Mammary epithelial cell (primary cell): ENCODE data around the gene DLD.

Experiments used
- CTCF ChIP-seq, 2 donors: IDR thresholded peaks in 1 of 2; conservative IDR thresholded peaks in 1 of 2; 2 replicates each; pipeline ENCODE4 v1.5.1; 2011 to 2012; ENCODE audit warnings: inconsistent platforms in 2 of 2, low read length in 2 of 2, mild to moderate bottlenecking in 2 of 2, control low read depth in 1 of 2, low read depth in 1 of 2; ENCODE audit not compliant: insufficient read depth in 1 of 2; ENCODE audit errors: extremely low read depth in 1 of 2
- EZH2 ChIP-seq: IDR thresholded peaks from 2 replicates; pipeline ENCODE4 v1.6.1; 2012; ENCODE audit warnings: low read length, inconsistent platforms, borderline replicate concordance

- TF ChIP-seq EZH2 (no peak), CTCF (conservative IDR thresholded peaks at IDR 0.05 in 1 of 2, IDR thresholded peaks at IDR 0.05 in 1 of 2; ENCODE audit: extremely low read depth in 1 of 2, insufficient read depth in 1 of 2, low read depth in 1 of 2, low read length in 2 of 2) (no peak)
These were observed 20.5 kb upstream of the DLD start for GRCh38 chr7:107870427-107871000.
